ENCODE results near the gene CMTM4. TPM values are rescaled to one million over a fixed set of nuclear protein-coding genes. Genes with fewer than 3 reads are reported as not detected.

Gene CMTM4
- 21.9 TPM for total RNA-seq (ENCODE audit: insufficient read depth, low replicate concordance)

DNA sequence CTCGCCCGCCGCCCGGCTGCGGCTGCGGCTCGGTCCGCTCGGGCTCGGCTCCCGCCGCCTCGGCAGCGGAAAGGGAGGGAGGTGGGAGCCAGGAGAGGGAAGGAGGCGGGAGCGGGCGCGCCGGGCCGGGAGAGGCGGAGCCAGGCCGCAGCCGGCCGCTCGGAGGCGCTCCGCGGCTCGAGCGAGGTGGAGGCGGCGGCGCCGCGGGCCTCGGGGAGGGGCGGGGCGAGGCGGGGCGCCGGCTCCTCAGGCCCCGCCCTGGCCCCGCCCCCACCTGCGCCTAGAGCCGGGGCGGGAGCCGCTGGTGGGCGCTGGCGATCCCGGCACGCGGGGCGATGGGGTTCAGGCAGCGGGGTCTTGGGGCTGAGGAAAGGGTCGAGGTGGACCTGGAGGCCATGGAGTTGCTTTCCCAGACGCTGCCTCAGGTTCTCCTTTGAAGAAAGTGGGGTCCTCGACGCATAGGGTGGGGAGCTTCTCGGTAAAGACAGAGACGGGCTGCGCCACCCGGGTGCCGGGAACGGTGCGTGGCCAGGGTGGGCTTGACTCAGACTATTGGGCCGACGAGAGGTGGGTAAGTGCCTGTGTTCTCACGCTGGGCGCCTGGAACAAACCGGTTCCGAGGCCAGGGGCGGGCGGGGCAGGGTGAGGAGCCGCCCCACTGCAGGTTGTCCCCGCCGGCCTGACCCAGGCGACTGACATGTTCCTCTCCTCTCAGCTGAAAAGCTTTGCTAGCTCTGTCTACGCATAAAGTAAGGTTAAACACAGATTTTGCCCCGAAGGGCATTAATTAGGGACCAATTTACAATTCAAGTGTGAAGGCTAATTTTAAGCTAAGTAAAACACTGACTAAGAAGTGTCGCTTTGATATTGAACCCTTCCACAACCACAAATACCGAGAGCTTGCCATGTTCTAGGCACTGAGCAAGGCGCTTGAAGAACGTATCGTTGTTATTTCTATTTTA is at the start of gene CMTM4:
Gene CMTM4, minus strand, starts transcription at position 75 of the 962 bp plus-strand sequence. CDS start 218 bp downstream, outside the sequence.
- DNase-seq (ENCODE audit: low spot score), result peak; percentile 87

DNA sequence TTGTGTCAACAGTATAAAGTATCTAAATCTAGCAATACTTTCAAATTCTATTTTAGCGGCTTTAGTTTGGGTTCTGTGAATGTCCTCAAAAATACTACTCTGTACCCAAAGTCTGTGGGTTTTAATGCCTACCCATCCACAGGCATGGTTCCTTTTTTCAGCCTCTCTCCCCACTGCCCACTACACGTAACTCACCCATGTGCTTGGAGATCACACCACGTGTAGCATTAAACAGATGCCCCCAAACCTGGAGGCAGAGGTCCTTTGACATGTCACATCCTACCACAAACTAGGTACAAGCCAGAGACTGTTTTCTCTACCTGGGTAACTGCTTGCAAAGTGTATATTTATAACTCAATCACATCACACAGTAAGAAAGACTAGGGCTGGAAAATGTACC is 49.5 kb upstream of the CMTM4 start:
- no peak for DNase-seq (ENCODE audit: low spot score)

DNA sequence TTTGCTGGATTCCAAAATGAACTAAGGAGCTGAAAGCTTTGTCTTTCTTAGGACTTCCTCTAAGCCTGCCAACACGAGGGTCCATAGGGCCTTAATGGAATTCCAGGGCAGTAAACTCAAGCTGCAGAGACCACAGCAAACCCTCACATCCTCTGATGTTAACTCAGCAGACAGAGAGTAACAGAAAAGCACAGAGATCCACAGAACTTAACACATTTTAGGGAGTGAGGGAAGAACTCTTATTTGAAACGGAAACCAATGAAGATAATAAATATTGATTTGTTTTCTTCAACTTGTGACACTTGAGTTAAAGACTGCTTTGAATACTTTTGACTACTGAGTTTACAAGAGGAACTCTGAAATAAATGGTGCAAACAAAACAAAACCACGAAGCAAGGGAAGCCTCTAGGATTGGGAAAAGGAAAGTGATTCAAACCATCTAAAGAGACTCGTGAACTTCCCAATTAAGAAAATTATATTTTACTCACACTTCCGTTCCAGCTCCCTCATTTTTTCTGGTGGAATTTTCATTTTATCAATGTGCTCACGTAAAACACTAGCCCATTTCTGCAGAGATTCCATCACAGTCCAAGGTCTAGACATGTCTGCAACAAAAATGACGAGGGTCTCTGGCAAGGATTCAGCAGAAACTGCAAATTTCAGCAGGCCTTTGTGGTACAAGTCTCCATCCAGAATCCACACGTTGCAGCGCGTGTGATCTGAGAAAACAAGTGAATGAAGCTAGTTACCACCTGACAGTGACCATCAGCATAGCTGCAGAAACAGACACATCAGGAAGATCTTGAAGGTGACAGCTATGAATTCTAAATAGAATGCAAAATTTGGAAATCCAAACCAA is 45.6 kb upstream of the CMTM4 start:
- DNase-seq (ENCODE audit: low spot score), result no peak

DNA sequence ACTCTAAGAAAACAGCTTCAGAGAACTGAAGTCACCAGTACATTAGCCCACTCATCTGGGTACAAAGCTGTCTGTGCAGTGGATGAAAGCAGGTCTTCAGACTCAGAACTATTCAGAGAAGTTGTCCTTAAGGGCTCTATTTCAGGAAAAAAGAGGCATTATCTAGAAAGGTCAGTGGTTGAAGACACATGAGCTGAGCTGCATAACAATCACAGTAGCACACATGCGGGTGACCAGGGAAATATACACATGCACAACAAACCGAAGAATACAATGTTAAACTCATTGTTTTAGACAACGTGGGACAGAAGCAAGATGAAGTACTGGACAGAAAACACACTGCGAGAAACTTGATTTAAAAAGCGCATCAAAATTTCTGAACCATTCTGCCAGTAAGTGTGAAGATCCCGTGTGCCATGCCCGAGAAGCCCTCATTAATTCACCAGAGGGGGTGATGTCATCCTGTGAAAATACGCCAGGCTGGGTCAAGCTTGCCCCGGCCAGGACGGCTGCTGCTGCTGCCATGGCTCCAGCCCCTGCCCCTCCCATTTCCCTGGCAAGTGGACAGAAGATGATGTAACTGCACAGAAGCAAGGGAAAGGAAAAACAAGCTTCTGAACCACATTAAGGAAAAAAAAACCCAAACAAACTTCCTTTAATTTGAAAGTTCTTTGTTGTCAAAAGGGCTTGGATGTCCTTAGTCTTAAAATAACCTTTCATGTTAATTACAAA is 44.8 kb upstream of the CMTM4 start:
- peak; percentile 94 for DNase-seq (ENCODE audit: low spot score)

DNA sequence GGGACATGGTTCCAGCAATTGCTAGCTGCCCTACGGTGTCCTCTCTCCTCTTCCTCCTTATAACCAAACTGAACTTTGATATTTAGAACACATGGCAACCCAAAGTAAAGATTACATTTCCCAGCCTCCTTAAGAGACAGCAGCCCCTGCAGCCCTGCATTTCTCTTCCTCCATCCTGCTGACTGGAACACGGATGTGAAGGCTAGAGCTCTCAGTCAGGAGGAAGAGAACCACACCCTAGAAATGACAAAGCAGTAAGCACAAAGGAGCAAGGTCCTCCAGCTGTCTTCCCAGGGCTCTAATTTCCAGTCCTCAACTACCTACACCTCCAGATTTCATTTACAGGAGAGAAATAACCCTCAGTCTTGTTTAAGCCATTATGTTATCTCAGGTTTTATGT is 44.0 kb upstream of the CMTM4 start:
- DNase-seq (ENCODE audit: low spot score), result peak; percentile 18

DNA sequence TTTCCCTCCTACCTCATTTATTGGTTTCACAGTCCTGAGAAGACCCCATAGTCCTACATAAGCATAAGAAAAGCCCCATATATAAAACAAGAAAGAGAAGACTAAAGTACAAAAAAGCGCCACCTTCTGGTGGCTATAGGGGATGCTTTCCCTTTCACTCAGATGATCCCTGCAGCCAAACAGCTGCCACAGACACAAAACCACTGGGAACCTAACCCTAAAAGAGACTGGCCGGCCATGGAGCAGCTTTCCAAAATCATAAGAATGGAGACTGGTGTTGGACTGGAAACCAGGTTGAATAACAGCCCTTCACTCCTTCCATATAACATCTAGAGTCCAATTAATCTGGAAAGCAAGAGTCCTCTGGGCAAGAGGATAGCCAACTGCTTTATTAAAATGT is 43.5 kb upstream of the CMTM4 start:
- no peak for DNase-seq (ENCODE audit: low spot score)

DNA sequence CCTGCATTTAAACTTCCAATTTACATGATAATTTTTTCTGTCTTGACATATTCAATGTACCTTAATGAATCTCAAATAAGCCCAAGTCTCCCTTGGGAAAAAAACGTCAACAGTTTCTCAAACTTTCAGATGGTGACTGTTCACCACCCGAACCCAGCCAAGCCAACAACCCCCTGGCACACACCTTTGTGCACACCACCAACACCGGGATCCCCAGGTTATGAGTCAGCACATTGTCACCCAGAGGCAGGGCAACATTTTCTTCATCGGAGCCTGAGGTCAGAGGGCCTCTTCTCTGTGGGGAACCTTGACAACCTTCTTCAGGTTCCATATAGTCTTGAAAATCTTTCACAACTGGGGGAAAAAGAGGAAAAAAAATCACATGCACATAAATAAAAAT is 39.3 kb upstream of the CMTM4 start:
- DNase-seq (ENCODE audit: low spot score), result no peak

DNA sequence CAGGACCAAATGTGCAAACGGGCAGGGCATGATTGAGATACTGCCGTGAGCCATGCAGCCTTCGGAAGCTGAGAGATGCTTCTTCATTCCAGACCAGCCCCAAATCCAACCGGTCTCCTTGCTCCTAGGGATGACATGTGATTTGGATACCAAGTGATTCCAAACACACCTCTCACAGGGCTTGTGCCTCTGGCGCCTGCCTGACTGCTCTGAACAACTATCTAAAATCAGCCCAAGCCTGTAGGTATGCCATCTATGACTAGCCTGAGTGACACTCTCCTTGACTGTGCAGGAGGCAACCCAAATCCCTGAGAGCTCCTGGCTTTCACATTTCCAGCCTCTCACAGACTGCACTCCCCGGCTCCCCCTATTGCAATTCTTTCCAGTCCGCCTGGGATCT is 34.6 kb upstream of the CMTM4 start:
- no peak for DNase-seq (ENCODE audit: low spot score)

DNA sequence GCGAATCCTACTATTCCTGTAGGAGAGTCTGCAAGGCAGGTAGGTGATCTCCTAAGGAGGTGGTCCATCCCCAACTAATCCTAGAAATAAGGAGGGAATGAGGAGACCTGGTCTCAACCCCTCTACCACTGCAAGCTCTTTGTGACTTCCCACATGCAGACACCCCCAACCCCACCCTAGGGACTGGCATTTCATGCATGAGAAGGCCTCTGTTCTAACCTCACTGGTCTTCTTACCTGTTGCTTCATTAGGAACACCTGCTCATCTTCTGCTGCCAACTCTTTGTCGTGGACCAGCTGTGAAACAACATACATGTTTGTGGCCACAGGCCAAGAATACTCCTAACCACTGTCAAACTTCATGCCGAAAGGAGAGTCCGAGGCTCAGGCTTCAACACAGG is 32.3 kb upstream of the CMTM4 start:
- DNase-seq (ENCODE audit: low spot score), result no peak

DNA sequence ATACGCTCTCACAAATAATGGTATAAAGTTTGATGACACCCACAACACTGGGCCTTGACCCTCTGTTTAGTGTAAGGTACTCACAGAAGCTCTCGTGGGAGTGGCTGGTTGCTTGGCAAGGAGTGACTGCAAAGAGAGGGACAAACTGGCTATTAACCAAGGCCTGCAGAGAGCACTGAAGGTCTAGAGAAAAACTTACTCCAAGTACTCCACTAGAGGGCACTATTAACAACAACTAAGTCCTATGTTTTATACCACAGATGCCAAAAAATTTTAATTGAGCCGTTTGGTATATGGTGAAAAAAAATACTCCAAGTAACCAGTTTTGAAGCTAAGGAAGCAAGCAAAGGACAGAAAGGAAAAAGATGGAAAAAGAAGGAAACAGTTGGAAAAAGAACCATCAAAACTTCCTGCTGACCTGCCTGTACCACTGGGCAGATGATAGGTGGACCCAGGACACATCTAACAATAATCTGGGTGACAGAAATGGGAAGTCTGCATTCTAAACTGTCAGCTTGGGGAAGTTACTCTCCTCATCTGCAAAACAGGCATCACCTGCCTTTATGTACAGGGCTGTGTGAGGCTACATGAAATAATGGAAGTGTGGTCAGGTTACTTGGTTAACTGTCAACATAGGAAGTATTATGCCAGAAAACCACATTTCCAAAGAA is 31.7 kb upstream of the CMTM4 start:
- peak; percentile 50 for DNase-seq (ENCODE audit: low spot score)

DNA sequence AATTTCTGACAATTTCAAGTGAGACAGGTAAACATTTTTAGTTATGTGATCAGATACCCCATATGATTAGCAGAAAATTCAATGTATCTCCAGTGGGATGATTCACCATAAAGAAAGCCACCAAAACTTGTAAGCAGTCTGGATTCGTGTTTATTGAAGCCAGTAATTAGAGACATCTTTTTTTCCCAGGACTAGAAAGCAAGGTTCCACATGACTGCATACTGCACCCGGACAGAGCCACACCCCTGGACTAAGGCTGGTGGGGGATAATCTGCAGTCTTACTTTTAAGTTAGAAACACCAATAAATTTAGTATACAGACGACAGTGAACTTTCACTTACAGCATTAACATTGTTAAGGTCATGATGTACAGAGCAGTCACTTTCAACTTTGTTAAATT is 24.2 kb upstream of the CMTM4 start:
- DNase-seq (ENCODE audit: low spot score), result no peak

DNA sequence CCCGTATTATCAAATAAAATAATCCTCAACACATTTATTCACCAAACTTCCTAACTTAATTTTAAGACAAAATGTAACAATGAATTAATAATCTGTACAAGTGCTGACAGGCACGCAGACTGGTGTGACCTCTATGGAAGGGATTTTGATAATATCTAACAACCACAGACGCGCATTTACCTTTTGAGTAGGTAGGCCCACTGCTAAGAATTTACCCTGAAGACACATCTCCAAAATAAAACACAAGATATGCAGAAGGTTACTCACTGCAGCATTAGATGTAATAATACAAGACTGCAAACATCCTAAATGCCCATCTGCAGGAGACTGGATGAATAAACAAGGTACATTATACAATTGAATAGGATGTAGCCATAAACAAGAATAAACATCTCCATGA is 22.7 kb upstream of the CMTM4 start:
- no peak for DNase-seq (ENCODE audit: low spot score)

DNA sequence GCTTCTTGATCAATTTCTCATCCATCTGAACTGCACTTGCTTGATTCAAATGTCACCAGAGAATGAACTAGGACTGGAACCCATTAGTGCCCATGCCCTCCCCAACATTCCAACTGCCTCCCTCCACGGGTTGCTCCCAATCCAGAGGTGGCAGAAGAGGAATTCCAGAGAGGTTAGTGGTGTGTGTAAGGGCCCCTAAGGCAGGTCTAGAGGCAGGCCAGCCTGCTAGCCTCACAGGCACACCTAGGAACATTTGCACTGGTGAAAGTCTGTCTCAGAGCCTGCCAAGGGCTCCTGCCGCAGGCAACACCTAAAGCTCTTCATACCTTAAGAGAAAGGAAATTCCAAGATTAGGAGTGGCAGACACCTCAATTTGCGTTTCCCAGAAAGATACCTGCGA is 21.2 kb upstream of the CMTM4 start:
- no peak for DNase-seq (ENCODE audit: low spot score)

DNA sequence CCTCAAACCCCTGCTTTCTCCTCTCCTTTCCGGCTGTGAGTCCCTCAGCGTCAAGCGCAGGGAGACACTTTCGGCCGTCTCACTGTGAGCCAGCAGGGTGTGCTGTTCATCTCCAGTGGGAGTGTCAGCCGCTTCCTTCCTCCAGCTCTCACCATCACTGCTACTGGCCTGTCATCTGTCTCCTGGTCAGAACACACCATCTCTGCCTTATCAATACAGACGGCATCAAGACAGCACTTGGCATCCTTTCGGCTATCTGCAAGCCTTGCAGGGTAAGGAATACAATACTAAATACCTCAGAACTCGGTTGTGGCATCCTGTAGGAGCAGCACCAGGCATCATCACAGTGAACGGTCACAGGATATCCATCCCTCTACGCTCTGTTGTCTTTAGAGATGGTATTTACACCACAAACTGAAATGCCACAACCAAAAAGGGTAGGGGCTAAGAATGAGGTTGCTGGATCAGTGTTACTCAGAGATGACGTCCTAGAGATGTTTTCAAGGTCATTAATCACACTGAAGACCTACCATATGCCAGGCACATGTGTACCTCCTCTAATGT is 20.7 kb upstream of the CMTM4 start:
- no peak for DNase-seq (ENCODE audit: low spot score)

DNA sequence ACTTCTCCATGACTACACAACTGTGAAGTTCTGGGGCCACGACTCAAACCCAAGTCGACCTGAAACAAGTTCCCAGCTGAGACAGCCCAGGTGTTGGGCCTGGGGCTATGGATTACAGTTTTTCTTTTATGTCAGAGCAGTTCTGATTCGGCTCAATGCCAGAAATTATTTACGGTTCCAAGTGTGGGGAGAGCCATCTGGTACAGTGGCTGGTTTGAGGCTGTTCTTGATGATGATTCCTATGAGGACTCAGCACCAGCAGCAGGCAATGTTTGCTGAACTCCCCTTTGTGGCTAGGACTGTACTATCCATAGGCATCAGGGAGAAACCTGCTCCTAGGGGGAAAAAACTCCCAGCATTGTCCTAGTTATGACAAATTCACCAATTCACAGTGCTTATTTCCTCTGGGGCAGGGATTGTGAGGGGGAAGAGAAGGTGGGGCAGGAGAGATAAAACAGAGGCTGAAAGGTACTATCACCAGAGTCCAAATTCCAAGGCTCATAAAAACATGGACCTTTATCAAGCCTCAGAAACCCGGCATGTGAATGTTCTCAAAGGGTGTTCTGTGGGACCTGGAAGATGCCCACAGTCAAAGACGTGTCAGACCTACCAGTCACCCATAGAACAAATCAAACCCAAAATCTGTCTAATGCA is 18.2 kb upstream of the CMTM4 start:
- DNase-seq (ENCODE audit: low spot score), result no peak

DNA sequence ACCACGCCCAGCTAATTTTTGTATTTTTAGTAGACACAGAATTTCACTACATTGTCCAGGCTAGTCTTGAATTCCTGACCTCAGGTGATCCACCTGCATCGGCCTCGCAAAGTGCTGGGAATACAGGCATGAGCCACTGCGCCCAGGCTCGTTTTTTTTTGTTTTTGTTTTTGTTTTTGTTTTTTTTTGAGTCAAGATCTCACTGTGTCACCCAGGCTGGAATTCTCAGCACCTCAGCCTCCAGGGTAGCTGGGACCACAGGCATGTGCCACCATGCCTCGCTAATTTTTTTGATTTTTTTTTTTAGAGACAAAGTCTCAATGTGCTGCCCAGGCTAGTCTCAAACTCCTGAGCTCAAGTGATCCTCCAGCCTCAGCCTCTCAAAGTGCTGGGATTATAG is 17.5 kb upstream of the CMTM4 start:
- DNase-seq (ENCODE audit: low spot score), result no peak

DNA sequence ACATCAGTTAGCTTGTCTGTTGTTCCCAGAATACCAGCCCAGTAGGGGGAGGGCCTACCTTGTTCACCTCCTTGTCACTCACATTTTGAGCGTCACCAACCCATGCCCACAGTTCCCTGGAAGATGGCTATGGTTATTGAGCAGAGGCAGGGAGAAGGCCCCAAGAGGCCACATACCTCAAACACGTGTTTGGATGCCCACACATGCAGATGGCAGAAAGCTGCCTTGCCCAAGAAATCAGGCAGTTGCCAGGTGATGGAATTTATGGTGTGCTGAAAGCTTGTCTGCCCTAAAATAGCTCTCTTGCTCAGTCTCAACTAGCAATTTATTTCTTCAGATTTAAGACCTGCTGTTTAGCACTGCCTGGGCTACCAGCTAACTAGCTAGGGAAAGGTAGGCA is 16.5 kb upstream of the CMTM4 start:
- DNase-seq (ENCODE audit: low spot score), result no peak

DNA sequence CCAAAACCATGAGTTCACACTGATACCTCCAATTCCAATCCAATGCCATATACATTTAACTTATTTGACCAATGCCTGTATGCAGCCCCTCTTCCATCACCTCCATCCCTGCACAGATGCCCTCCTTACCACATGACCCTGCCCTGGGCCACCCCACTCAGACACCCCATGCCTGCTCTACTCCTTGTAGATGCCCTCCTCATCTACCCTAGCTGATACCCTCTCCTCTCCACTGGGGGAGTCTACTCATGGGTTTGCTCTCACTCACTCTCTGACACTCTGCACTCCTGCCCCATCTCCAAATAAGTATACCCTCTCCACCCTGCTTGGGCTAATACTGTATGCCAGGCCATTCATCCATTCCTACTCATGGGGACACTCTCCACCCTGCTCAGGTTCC is 16.0 kb upstream of the CMTM4 start:
- DNase-seq (ENCODE audit: low spot score), result no peak

DNA sequence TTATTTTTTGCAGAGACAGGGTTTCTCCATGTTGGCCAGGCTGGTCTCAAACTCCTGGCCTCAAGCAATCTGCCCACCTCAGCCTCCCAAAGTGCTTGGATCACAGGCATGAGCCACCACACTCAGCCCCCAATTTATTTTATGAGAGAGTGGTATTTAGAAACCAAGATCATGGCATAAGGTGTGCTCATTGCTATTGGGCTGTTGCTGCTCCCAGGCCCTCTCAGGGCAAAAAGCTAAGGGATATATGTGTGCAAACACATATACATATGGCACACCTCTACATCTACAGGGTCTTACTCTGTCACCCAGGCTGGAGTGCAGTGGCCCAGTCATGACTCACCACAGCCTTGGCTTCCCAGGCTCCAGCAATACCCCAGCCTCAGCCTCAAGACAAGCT is 15.0 kb upstream of the CMTM4 start:
- DNase-seq (ENCODE audit: low spot score), result no peak

DNA sequence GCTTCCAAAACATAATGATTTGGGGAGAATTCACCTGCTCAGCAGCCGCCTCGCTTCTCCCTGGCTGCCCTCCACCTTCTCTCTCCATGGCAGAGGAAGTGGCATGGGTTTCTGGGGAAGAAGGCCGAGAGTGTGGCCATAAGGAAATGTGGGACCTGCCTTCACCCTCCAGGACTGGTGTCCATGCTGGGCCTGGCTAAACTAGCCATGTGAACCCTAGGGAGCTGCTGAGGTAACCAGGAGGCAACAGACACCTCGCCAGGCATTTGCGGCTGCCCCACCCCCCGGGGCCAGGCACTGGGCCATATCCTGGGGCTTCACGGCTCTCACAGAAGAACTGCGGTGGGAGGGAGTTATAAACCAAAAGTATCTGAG is 9.9 kb upstream of the CMTM4 start:
- DNase-seq (ENCODE audit: low spot score), result no peak

Data from umbilical cord (tissue), 2 donors.